ENCODE data around the gene ATG16L1. TPM values are rescaled to one million over a fixed set of nuclear protein-coding genes. Genes with fewer than 3 reads are reported as not detected.

Gene ATG16L1
- total RNA-seq, 4 donors from 2014 or later: 46.4 to 125 (median 58.4) TPM

GRCh38 chr2:233209117-233209532 is 42.3 kb upstream of the ATG16L1 start:
- peaks cover 0 to 10% (median 0%) of the 10 kb centered on the region in 3 donors for H3K36me3 ChIP-seq
- no peaks in the 10 kb centered on the region for H3K9me3 ChIP-seq
- DNase-seq: no peak
- no peak for TF ChIP-seq CTCF (IDR thresholded peaks at IDR 0.05)
- TF ChIP-seq POLR2A (IDR thresholded peaks at IDR 0.05): no peak
- no peak overlapping the region for H3K4me3 ChIP-seq
- H3K27ac ChIP-seq: no peak overlapping the region
- H3K27me3 ChIP-seq: no peaks in the 10 kb centered on the region
- peaks cover 0 to 19% (median 0%) of the 10 kb centered on the region in 4 donors for H3K4me1 ChIP-seq

DNA sequence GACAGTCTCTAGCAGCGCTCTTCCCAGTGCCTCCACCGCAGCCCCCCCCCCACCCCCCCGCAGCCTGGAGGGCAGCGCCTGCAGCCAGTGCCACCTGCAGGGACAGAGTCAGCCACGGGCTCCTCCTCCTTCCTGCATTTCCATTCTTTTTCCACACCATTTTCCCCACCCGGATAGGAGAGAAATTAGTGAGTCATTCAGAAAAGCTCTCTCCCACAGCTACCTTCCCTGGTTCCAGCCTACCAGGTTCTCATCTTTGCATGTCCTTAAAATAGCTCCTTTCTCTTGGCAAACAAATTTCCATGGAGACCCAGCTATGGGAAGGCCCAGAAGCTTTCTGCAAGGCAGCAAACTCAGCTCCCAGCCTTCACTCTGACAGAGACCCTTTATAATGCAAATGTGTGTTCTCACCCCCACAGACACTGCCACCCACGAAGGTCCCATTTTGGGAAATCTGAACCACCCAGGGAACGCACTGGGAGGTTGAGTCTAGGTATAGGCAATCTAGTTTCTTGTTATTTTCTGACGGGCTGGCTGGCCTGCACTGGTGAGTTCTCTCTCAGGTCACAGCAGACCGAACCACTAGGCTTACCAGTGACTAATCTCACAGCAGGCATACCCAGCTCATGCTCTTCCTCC is 41.8 kb upstream of the ATG16L1 start:
- Histone ChIP-seq H3K36me3 (peaks cover 0 to 4% (median 0%) of the 10 kb centered on the region in 3 donors), H3K27ac (no peak overlapping the region), H3K27me3 (no peaks in the 10 kb centered on the region), H3K9me3 (no peaks in the 10 kb centered on the region), H3K4me1 (peaks cover 0 to 19% (median 0%) of the 10 kb centered on the region in 4 donors), H3K4me3 (no peak overlapping the region)
- TF ChIP-seq POLR2A (IDR thresholded peaks at IDR 0.05): no peak
- no peak for TF ChIP-seq CTCF (IDR thresholded peaks at IDR 0.05)
- no peak for DNase-seq

DNA sequence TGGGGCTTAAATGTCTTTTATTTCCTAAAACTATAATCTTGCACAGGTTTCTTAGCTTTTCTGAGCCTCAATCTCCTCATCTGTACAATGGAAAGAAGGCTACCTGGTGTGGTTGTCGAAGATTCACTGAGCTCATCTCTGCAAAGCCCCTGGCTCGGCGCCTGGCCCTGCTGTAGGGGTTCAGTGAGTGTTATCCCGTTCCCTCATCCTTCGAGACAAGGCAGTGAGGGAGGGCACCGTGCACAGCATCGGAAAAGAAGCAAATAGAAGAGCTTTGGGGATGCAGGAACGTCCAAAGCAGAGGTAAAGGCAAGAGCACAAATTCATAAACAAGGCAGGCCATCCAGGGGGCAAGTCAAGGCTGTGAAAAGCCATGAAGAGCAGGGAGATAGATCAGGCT is 41.2 kb upstream of the ATG16L1 start:
- no peak for DNase-seq
- Histone ChIP-seq H3K27me3 (no peaks in the 10 kb centered on the region), H3K4me1 (peaks cover 0 to 19% (median 0%) of the 10 kb centered on the region in 4 donors), H3K27ac (no peak overlapping the region), H3K9me3 (no peaks in the 10 kb centered on the region), H3K4me3 (no peak overlapping the region), H3K36me3 (peaks cover 0 to 4% (median 0%) of the 10 kb centered on the region in 3 donors)
- TF ChIP-seq POLR2A (IDR thresholded peaks at IDR 0.05) (no peak), CTCF (IDR thresholded peaks at IDR 0.05) (no peak)

DNA sequence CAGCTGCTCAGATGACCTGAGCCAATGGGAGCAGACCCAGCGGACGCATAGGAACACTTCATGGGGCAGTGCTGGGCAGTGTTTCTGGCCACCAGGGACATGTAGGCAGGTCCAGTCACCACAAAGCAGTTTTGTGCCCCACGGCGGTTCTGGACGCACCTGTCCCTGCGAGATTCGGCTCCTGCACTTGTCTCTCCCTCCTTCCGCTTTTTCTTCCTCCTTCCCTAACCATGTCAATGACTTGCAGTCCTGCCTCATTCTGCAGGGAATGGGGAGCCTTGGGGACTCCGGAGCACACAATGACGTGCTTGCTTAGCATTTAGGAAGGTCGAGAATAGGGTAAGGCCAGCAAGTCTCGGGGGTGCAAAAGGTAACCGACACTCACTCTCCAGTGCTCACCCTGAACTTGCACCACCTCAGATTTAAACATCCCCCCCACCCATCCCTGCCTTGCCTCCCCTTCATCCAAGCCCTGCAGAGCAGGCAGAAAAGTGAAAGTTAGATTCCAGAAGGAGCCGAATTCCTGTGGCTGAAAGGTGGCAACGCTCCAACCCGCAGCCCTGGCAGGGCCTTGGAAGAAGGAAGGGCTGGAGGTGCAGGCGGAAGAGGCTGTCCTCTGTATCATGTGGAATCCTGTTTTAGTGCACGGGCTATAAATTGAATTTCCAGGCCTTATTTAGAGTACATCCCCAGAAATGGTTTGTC is 40.5 kb upstream of the ATG16L1 start:
- Histone ChIP-seq H3K27ac (no peak overlapping the region), H3K9me3 (no peaks in the 10 kb centered on the region), H3K4me1 (peaks cover 0 to 19% (median 0%) of the 10 kb centered on the region in 4 donors), H3K36me3 (peaks cover 0 to 4% (median 0%) of the 10 kb centered on the region in 3 donors), H3K4me3 (no peak overlapping the region), H3K27me3 (no peaks in the 10 kb centered on the region)
- DNase-seq: no peak
- TF ChIP-seq CTCF (IDR thresholded peaks at IDR 0.05) (no peak), POLR2A (IDR thresholded peaks at IDR 0.05) (no peak)

DNA sequence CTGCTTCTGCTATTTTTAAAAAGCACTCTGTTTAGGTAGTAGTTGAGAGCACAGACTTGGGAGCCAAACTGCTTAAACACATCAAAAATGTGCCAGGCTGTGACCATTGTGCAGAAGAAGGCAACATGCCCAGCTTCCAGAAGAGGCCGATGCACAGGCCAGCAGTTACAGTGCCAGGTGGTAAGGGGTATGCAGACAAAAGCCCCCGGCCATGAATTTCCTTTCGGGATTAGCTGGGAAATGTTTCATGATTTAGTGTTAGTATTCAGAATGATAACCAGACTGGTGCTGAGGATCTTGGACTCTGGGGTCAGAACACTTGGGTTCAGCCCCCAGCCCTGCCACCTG is 40.0 kb upstream of the ATG16L1 start:
- no peak for DNase-seq
- H3K36me3 ChIP-seq: peaks cover 0 to under 1% (median 0%) of the 10 kb centered on the region in 3 donors
- H3K4me3 ChIP-seq: no peak overlapping the region
- H3K4me1 ChIP-seq: peaks cover 0 to 19% (median 0%) of the 10 kb centered on the region in 4 donors
- H3K27me3 ChIP-seq: no peaks in the 10 kb centered on the region
- H3K9me3 ChIP-seq: no peaks in the 10 kb centered on the region
- TF ChIP-seq POLR2A (IDR thresholded peaks at IDR 0.05) (no peak), CTCF (IDR thresholded peaks at IDR 0.05) (no peak)
- H3K27ac ChIP-seq: no peak overlapping the region
